SH-SY5Y (cell line): ENCODE results near the gene SURF2.

Experiments used
- GATA2 ChIP-seq: IDR thresholded peaks from 2 replicates; pipeline ENCODE4 v1.6.1; 2011; ENCODE audit warnings: mild to moderate bottlenecking, low read depth, low read length
- GATA3 ChIP-seq: IDR thresholded peaks from 2 replicates; pipeline ENCODE4 v1.6.1; 2011; ENCODE audit warnings: low read depth, mild to moderate bottlenecking, low read length, moderate library complexity

DNA sequence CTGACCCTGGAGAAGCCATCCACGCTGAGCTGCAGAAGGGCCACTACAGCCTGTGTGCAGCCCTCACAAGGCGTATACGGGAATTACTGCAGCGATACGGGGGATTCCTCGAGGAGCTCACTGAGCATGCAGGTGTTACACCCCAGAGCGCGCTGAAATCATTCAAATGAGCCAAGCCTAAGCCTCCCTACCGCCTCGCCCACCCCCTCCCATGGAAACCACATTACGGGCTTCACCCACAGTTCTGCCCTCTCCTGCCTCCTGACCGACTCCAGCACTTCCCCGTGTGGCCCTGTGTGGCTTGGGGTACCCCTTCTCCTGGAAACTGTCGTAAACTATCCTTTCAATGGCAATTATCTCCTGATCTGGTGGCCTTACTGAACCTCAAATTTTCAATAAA lies 33.6 kb upstream of the SURF2 start:
- TF ChIP-seq GATA2 (no peak), GATA3 (no peak)
